Stomach (tissue), 9 donors: ENCODE data around the gene PLCG2. TPM values are rescaled to one million over a fixed set of nuclear protein-coding genes. Genes with fewer than 3 reads are reported as not detected.

Source experiments
- DNase-seq, 2 donors: peaks; one replicate each; pipeline versions ENCODE4 v3.0.0 to v3.0.0-alpha.2; 2013 to 2019
- H3K27ac ChIP-seq, 5 donors: fragments of 200-600 bp in 4 of 5; sonication (generic) in 4 of 5; one replicate each; pipeline ENCODE4 v1.5.1; 2013 to 2019; ENCODE audit warnings: mild to moderate bottlenecking in 1 of 5, moderate library complexity in 1 of 5
- H3K27me3 ChIP-seq, 3 donors: fragments of 200-600 bp; sonication (generic); one replicate each; pipeline ENCODE4 v1.5.1; 2017 to 2019; ENCODE audit warnings: mixed run types in 1 of 3
- H3K36me3 ChIP-seq, 4 donors: fragments of 200-600 bp; sonication (generic); 1 replicate in 3 of 4; 2 replicates in 1 of 4; pipeline ENCODE4 v1.5.1; 2016 to 2019
- H3K4me1 ChIP-seq, 4 donors: fragments of 200-600 bp; sonication (generic); one replicate each; pipeline ENCODE4 v1.5.1; 2016 to 2019
- H3K4me3 ChIP-seq, 4 donors: fragments of 200-600 bp; sonication (generic) in 3 of 4; one replicate each; pipeline ENCODE4 v1.5.1; 2016 to 2019; ENCODE audit warnings: mild to moderate bottlenecking in 1 of 4
- H3K9me3 ChIP-seq, 4 donors: fragments of 200-600 bp; sonication (generic); one replicate each; pipeline ENCODE4 v1.5.1; 2016 to 2019
- CTCF ChIP-seq, 7 experiments: fragments of 450-650 bp in 4 of 7; fragments of 200-600 bp in 3 of 7; sonication (generic) in 3 of 7; IDR thresholded peaks; one replicate each; pipeline ENCODE4 v1.5.1; 2016 to 2019; ENCODE audit warnings: antibody characterized with exemption in 7 of 7, control low read depth in 2 of 7, mild to moderate bottlenecking in 1 of 7
- EP300 ChIP-seq: sonication (generic); formaldehyde crosslinking; IDR thresholded peaks from one replicate; pipeline ENCODE4 v1.6.1; 2017; ENCODE audit warnings: antibody characterized with exemption
- POLR2A ChIP-seq, 4 donors: fragments of 450-650 bp; IDR thresholded peaks; one replicate each; pipeline ENCODE4 v1.6.1; 2016; ENCODE audit warnings: antibody characterized with exemption in 4 of 4, control low read depth in 2 of 4, mild to moderate bottlenecking in 1 of 4, moderate library complexity in 1 of 4
- POLR2AphosphoS5 ChIP-seq, 3 donors: sonication (generic); formaldehyde crosslinking; IDR thresholded peaks; one replicate each; pipeline ENCODE4 v1.6.1; 2016; ENCODE audit warnings: antibody characterized with exemption in 3 of 3
- WGBS, 5 donors: extraction: QIAGEN DNeasy Blood & Tissue Kit in 3 of 5; methylation state at CpG; one replicate each; pipeline versions ENCODE4 v1.1.5 to v1.1.7; 2013 to 2018; 5-methylcytosine and 5-hydroxymethylcytosine counted together
- intact Hi-C: fragments of 100-400 bp; cut with DNase I; formaldehyde crosslinking; loops from one replicate; pipeline ENCODE4 v1.15.1; 2023; ENCODE audit warnings: low total_unique reads
- polyA plus RNA-seq, 3 donors: library from polyadenylated mRNA; stranded (reverse); fragments of 200-250 nt; gene quantifications; one replicate each; pipeline ENCODE4 v1.2.3, GENCODE V29; 2013
- total RNA-seq, 5 donors: library from RNA; depleted of rRNA; stranded (reverse); fragments of >200 nt; gene quantifications; one replicate each; pipeline versions ENCODE4 v1.1.0 to v1.2.3, GENCODE V29; 2014 to 2016
- donor health status: healthy with polysubstance abuse.
- donor health status: Bipolar disorder and iron deficiency.
- donor health status: healthy.

The PLCG2 gene
- total and polyA plus RNA-seq, 8 donors = 0.87 to 68.5 (median 11.1) TPM

GRCh38 chr16:81832801-81833547 is 53.9 kb downstream of the PLCG2 start:
- no peaks in the 10 kb centered on the region for H3K27me3 ChIP-seq
- peak overlapping the region in 2 of 5 donors; percentile 58 to 60 for H3K27ac ChIP-seq
- H3K9me3 ChIP-seq = no peaks in the 10 kb centered on the region
- H3K4me3 ChIP-seq = no peak overlapping the region
- no peaks in the 10 kb centered on the region for H3K36me3 ChIP-seq
- H3K4me1 ChIP-seq = peaks cover 0 to 32% (median 9%) of the 10 kb centered on the region in 4 donors
- 77 to 87% (median 84%) methylated on average over 12 of the region's 12 CpGs for WGBS, 5 donors
- no peak for DNase-seq
- intact Hi-C loops = no loop called here
- TF ChIP-seq EP300 = no peak
- TF ChIP-seq POLR2AphosphoS5 (IDR thresholded peaks at IDR 0.05) = no peak
- no peak for TF ChIP-seq POLR2A (IDR thresholded peaks at IDR 0.05)
- no peak for TF ChIP-seq CTCF (IDR thresholded peaks at IDR 0.05)

- Histone ChIP-seq H3K27me3 (no peaks in the 10 kb centered on the region), H3K9me3 (no peaks in the 10 kb centered on the region), H3K36me3 (no peaks in the 10 kb centered on the region), H3K4me3 (no peak overlapping the region), H3K27ac (no peak overlapping the region), H3K4me1 (peaks cover 0 to 32% (median 9%) of the 10 kb centered on the region in 4 donors)
- no peak for DNase-seq
- 83 to 88% (median 85%) methylated on average over 10 of the region's 10 CpGs for WGBS, 5 donors
- intact Hi-C loops = no loop called here
- no peak for TF ChIP-seq CTCF (IDR thresholded peaks at IDR 0.05)
- TF ChIP-seq POLR2A (IDR thresholded peaks at IDR 0.05) = no peak
- no peak for TF ChIP-seq EP300
- TF ChIP-seq POLR2AphosphoS5 (IDR thresholded peaks at IDR 0.05) = no peak
Measured at GRCh38 chr16:81833751-81834150, 54.7 kb downstream of the PLCG2 start.

GRCh38 chr16:81834868-81835267 is 55.8 kb downstream of the PLCG2 start:
- DNase-seq = no peak
- H3K4me3 ChIP-seq = no peak overlapping the region
- intact Hi-C loops = no loop called here
- TF ChIP-seq POLR2AphosphoS5 (IDR thresholded peaks at IDR 0.05) = no peak
- TF ChIP-seq EP300 = no peak
- TF ChIP-seq CTCF (IDR thresholded peaks at IDR 0.05) = no peak
- no peak for TF ChIP-seq POLR2A (IDR thresholded peaks at IDR 0.05)
- no peaks in the 10 kb centered on the region for H3K27me3 ChIP-seq
- no peaks in the 10 kb centered on the region for H3K36me3 ChIP-seq
- H3K27ac ChIP-seq = no peak overlapping the region
- WGBS, 5 donors = 85 to 100% (median 90%) methylated on average over 2 of the region's 2 CpGs
- H3K4me1 ChIP-seq = peaks cover 0 to 26% (median 9%) of the 10 kb centered on the region in 4 donors
- no peaks in the 10 kb centered on the region for H3K9me3 ChIP-seq

GRCh38 chr16:81836279-81837054 is 57.4 kb downstream of the PLCG2 start:
- H3K27ac ChIP-seq = peak overlapping the region in 1 of 5 donors; percentile 21
- H3K4me1 ChIP-seq = peaks cover 0 to 17% (median 5%) of the 10 kb centered on the region in 4 donors
- no peak for DNase-seq
- no peak overlapping the region for H3K4me3 ChIP-seq
- WGBS, 5 donors = 71 to 78% (median 74%) methylated on average over 11 to 12 of the region's 12 CpGs
- H3K9me3 ChIP-seq = no peaks in the 10 kb centered on the region
- intact Hi-C loops = no loop called here
- H3K27me3 ChIP-seq = no peaks in the 10 kb centered on the region
- TF ChIP-seq POLR2A (IDR thresholded peaks at IDR 0.05) (no peak), CTCF (IDR thresholded peaks at IDR 0.05) (no peak), EP300 (no peak), POLR2AphosphoS5 (IDR thresholded peaks at IDR 0.05) (no peak)
- H3K36me3 ChIP-seq = no peaks in the 10 kb centered on the region
